SW 1271 (cell line): Measurements from ENCODE around the gene CNKSR3.
"Not testable (repeated sequence)": the region's sequence is repeated elsewhere in the genome, so short reads cannot be mapped to it uniquely, and the experiment has no call there.

Experiments
- DNase-seq, 2 experiments: peaks; one replicate each; lab custom pipeline; 2025; lab: John Stamatoyannopoulos, UW

Gene CNKSR3

GRCh38 chr6:154510144-154510905 lies at the start of gene CNKSR3:
TSS of gene CNKSR3 (minus strand) at chr6:154510685. CDS start at chr6:154510114, 571 bp downstream.
- DNase-seq = peak; percentile 76 to 91

- DNase-seq = no peak
These were observed 48.5 kb upstream of the CNKSR3 start for GRCh38 chr6:154558984-154559383.

GRCh38 chr6:154558513-154558912 lies 48.0 kb upstream of the CNKSR3 start:
- no peak for DNase-seq

- DNase-seq = peak in 1 of 2 experiments; percentile 6
These were observed 44.7 kb upstream of the CNKSR3 start for GRCh38 chr6:154555073-154555677.

- no peak for DNase-seq
These were observed 44.0 kb upstream of the CNKSR3 start for GRCh38 chr6:154554491-154554890.

- DNase-seq = no peak
These were observed 40.3 kb upstream of the CNKSR3 start for GRCh38 chr6:154550779-154551178.

- DNase-seq = no peak
These were observed 38.7 kb upstream of the CNKSR3 start for GRCh38 chr6:154549179-154549578.

- no peak for DNase-seq
These were observed 37.8 kb upstream of the CNKSR3 start for GRCh38 chr6:154548130-154548830.

GRCh38 chr6:154543628-154544027 lies 33.1 kb upstream of the CNKSR3 start:
- no peak for DNase-seq

- no peak for DNase-seq
These were observed 32.3 kb upstream of the CNKSR3 start for GRCh38 chr6:154542747-154543146.

- not testable (repeated sequence) for DNase-seq
These were observed 31.4 kb upstream of the CNKSR3 start for GRCh38 chr6:154541837-154542236.

GRCh38 chr6:154539593-154540269 lies 29.2 kb upstream of the CNKSR3 start:
- no peak for DNase-seq

- DNase-seq = no peak
These were observed 28.2 kb upstream of the CNKSR3 start for GRCh38 chr6:154538640-154539191.

- no peak for DNase-seq
These were observed 27.2 kb upstream of the CNKSR3 start for GRCh38 chr6:154537511-154538325.

GRCh38 chr6:154536999-154537398 lies 26.5 kb upstream of the CNKSR3 start:
- no peak for DNase-seq

- no peak for DNase-seq
These were observed 25.8 kb upstream of the CNKSR3 start for GRCh38 chr6:154536255-154536654.

GRCh38 chr6:154535851-154536250 lies 25.4 kb upstream of the CNKSR3 start:
- DNase-seq = no peak

GRCh38 chr6:154535147-154535546 lies 24.7 kb upstream of the CNKSR3 start:
- DNase-seq = no peak

GRCh38 chr6:154534531-154534930 lies 24.0 kb upstream of the CNKSR3 start:
- DNase-seq = no peak

GRCh38 chr6:154532426-154532825 lies 21.9 kb upstream of the CNKSR3 start:
- DNase-seq = no peak

GRCh38 chr6:154529957-154530356 lies 19.5 kb upstream of the CNKSR3 start:
- DNase-seq = no peak
